HCT116 (cell line): Measurements from ENCODE around the gene ATF7IP. TPM values are rescaled to one million over a fixed set of nuclear protein-coding genes. Genes with fewer than 3 reads are reported as not detected.

Experiments used
- ATAC-seq: fragments of 200-7000 bp; cut with Tn5 transposase; 2 replicates; pipeline ENCODE4 v1.9.1; 2020; ENCODE audit warnings: mild to moderate bottlenecking, moderate library complexity
- BruUV-seq: library from RNA; stranded (reverse); fragments of 400-500 nt; replicated peaks from 2 replicates; lab custom pipeline; 2021; lab: Mats Ljungman, UMichigan
- CTCF ChIA-PET: fragments of 300-600 bp; sonication (Branson Sonifier 250); formaldehyde crosslinking; loops from one replicate; lab custom pipeline; 2021; ENCODE audit warnings: antibody characterized with exemption; lab: Charles Lee
- POLR2A ChIA-PET: fragments of 300-600, 350-600 bp; sonication (Branson Sonifier 250); formaldehyde crosslinking; loops from one replicate; lab custom pipeline; 2021; ENCODE audit warnings: antibody characterized with exemption; lab: Charles Lee
- RAD21 ChIA-PET, 2 experiments: fragments of 300-600 bp; sonication (Branson Sonifier 250); formaldehyde crosslinking; loops; one replicate each; lab custom pipeline; 2023; ENCODE audit warnings: low total read pairs in 2 of 2; ENCODE audit not compliant: uncharacterized antibody in 2 of 2, unreplicated experiment in 2 of 2, low non-redundant PET in 1 of 2; lab: Charles Lee
- DNase-seq: peaks from one replicate; pipeline ENCODE4 v3.0.0-alpha.2; 2010; ENCODE audit warnings: low read depth, low spot score
- H2AFZ ChIP-seq: fragments of 200-600 bp; shearing (Covaris generic), sonication (generic); 2 replicates; pipeline ENCODE4 v1.6.1; 2017; ENCODE audit warnings: low read depth, mixed run types, mixed read lengths, antibody characterized with exemption, low read length; ENCODE audit not compliant: poor library complexity, severe bottlenecking
- H3K27ac ChIP-seq: 2 replicates; pipeline ENCODE4 v1.5.1; 2012; ENCODE audit warnings: low read depth, low read length
- H3K27me3 ChIP-seq: fragments of 200-600 bp; sonication (generic); 2 replicates; pipeline ENCODE4 v1.6.1; 2016; ENCODE audit warnings: mixed run types, low read length, mixed read lengths; ENCODE audit not compliant: insufficient read depth
- H3K36me3 ChIP-seq, 2 experiments: fragments of 200-500 bp in 1 of 2; fragments of 200-600 bp in 1 of 2; sonication (Bioruptor generic) in 1 of 2; sonication (generic) in 1 of 2; 2 replicates each; pipeline versions ENCODE4 v1.5.1 to v1.6.1; 2014 to 2016; ENCODE audit warnings: low read length in 2 of 2, inconsistent platforms in 1 of 2, mixed read lengths in 1 of 2, mixed run types in 1 of 2; ENCODE audit not compliant: insufficient read depth in 2 of 2, control insufficient read depth in 1 of 2
- H3K4me1 ChIP-seq, 2 experiments: fragments of 200-600 bp in 1 of 2; sonication (generic) in 1 of 2; 2 replicates each; pipeline versions ENCODE4 v1.5.1 to v1.6.1; 2012 to 2017; ENCODE audit warnings: low read length in 2 of 2, inconsistent platforms in 1 of 2, mild to moderate bottlenecking in 1 of 2, mixed read lengths in 1 of 2, mixed run types in 1 of 2, moderate library complexity in 1 of 2; ENCODE audit not compliant: insufficient read depth in 2 of 2, control insufficient read depth in 1 of 2
- H3K4me2 ChIP-seq: fragments of 200-600 bp; sonication (generic); 2 replicates; pipeline ENCODE4 v1.6.1; 2017; ENCODE audit warnings: mixed run types, low read length, mixed read lengths
- H3K4me3 ChIP-seq, 2 experiments: fragments of 200-600 bp in 1 of 2; sonication (generic) in 1 of 2; replicated peaks in 1 of 2; 2 replicates each; pipeline ENCODE4 v1.5.1; 2011 to 2016; ENCODE audit warnings: low read length in 2 of 2, control low read depth in 1 of 2, low read depth in 1 of 2, mild to moderate bottlenecking in 1 of 2, mixed read lengths in 1 of 2, mixed run types in 1 of 2
- H3K79me2 ChIP-seq: fragments of 200-600 bp; sonication (generic); 2 replicates; pipeline ENCODE4 v1.6.1; 2017; ENCODE audit warnings: mild to moderate bottlenecking, mixed run types, low read length, moderate library complexity, mixed read lengths; ENCODE audit not compliant: insufficient read depth
- H3K9ac ChIP-seq: fragments of 200-600 bp; sonication (generic); 2 replicates; pipeline ENCODE4 v1.6.1; 2016; ENCODE audit warnings: low read length, mixed read lengths
- H3K9me2 ChIP-seq: fragments of 200-600 bp; sonication (generic), shearing (Covaris generic); 2 replicates; pipeline ENCODE4 v1.6.1; 2017; ENCODE audit warnings: mixed run types, mild to moderate bottlenecking, moderate library complexity; ENCODE audit not compliant: insufficient read depth
- H3K9me3 ChIP-seq, 2 experiments: fragments of 200-500 bp in 1 of 2; fragments of 200-600 bp in 1 of 2; sonication (Bioruptor generic) in 1 of 2; sonication (generic) in 1 of 2; 2 replicates each; pipeline ENCODE4 v1.6.1; 2014 to 2017; ENCODE audit warnings: low read length in 2 of 2, mixed read lengths in 2 of 2, inconsistent platforms in 1 of 2, low read depth in 1 of 2, mild to moderate bottlenecking in 1 of 2, mixed run types in 1 of 2, moderate library complexity in 1 of 2; ENCODE audit not compliant: control insufficient read depth in 1 of 2, insufficient read depth in 1 of 2
- H4K20me1 ChIP-seq: fragments of 200-600 bp; sonication (generic), shearing (Covaris generic); 2 replicates; pipeline ENCODE4 v1.6.1; 2017; ENCODE audit warnings: mixed run types, mild to moderate bottlenecking, moderate library complexity; ENCODE audit not compliant: insufficient read depth
- ATF3 ChIP-seq: IDR thresholded peaks from 2 replicates; pipeline ENCODE4 v1.6.1; 2012
- CBX3 ChIP-seq: IDR thresholded peaks from 2 replicates; pipeline ENCODE4 v1.6.1; 2012; ENCODE audit warnings: low read depth
- FOSL1 ChIP-seq: IDR thresholded peaks from 2 replicates; pipeline ENCODE4 v1.6.1; 2012; ENCODE audit warnings: low read depth
- JUND ChIP-seq: IDR thresholded peaks from 2 replicates; pipeline ENCODE4 v1.6.1; 2012
- REST ChIP-seq: IDR thresholded peaks from 2 replicates; pipeline ENCODE4 v1.6.1; 2012; ENCODE audit warnings: low read depth
- SRF ChIP-seq: IDR thresholded peaks from 2 replicates; pipeline ENCODE4 v1.6.1; 2012; ENCODE audit warnings: low read depth
- TCF7L2 ChIP-seq: IDR thresholded peaks from 2 replicates; pipeline ENCODE4 v1.7.0; 2011; ENCODE audit warnings: borderline replicate concordance, inconsistent platforms; ENCODE audit not compliant: insufficient read depth, insufficient read length; ENCODE audit errors: extremely low read depth
- YY1 ChIP-seq: IDR thresholded peaks from 2 replicates; pipeline ENCODE4 v1.6.1; 2011; ENCODE audit warnings: low read length, low read depth, moderate library complexity, mild to moderate bottlenecking; ENCODE audit not compliant: insufficient replicate concordance; ENCODE audit errors: extremely low read depth
- ZBTB33 ChIP-seq: IDR thresholded peaks from 2 replicates; pipeline ENCODE4 v1.6.1; 2011; ENCODE audit warnings: mild to moderate bottlenecking, low read length, moderate library complexity; ENCODE audit not compliant: insufficient replicate concordance; ENCODE audit errors: extremely low read depth
- intact Hi-C: fragments of 100-400 bp; cut with micrococcal nuclease; formaldehyde crosslinking; loops from 2 replicates; pipeline ENCODE4 v1.10.0; 2022
- total RNA-seq: library from RNA; stranded (reverse); gene quantifications from one replicate; pipeline ENCODE4 v1.2.1, GENCODE V29; 2021; ENCODE audit not compliant: unreplicated experiment

The ATF7IP gene
- total RNA-seq, 1 experiment from 2014 or later = 38.6 TPM

- no peak for TF ChIP-seq REST
- Histone ChIP-seq H3K27me3 (no peaks in the 10 kb centered on the region), H3K4me2 (no peak overlapping the region), H3K36me3 (peaks cover 3 to 13% of the 10 kb centered on the region in 2 experiments; a peak in 3 of 4 replicates), H3K9me2 (no peaks in the 10 kb centered on the region), H4K20me1 (no peaks in the 10 kb centered on the region), H3K9ac (no peak overlapping the region), H3K4me1 (no peaks in the 10 kb centered on the region), H3K27ac (no peak overlapping the region), H2AFZ (no peak overlapping the region), H3K9me3 (peaks cover 2% of the 10 kb centered on the region in 2 experiments; a peak in 2 of 4 replicates), H3K4me3 (no peak overlapping the region), H3K79me2 (no peaks in the 10 kb centered on the region)
- BruUV-seq = no TSS peak
- POLR2A ChIA-PET = no interaction called here
- intact Hi-C loops = no loop called here
- no peak for DNase-seq
- CTCF ChIA-PET = no interaction called here
- ATAC-seq = no peak
- RAD21 ChIA-PET = no interaction called here
Observed at GRCh38 chr12:14479004-14479403, 113.5 kb downstream of the ATF7IP start.

GRCh38 chr12:14481201-14481600, 115.7 kb downstream of the ATF7IP start:
- RAD21 ChIA-PET = no interaction called here
- TF ChIP-seq ZBTB33 (no peak), JUND (no peak), REST (no peak), CBX3 (no peak), ATF3 (no peak), FOSL1 (no peak), SRF (no peak), YY1 (no peak), TCF7L2 (no peak)

More at GRCh38 chr12:14481201-14481600, 115.7 kb downstream of the ATF7IP start:
- no peaks in the 10 kb centered on the region for H3K9me2 ChIP-seq
- H3K27me3 ChIP-seq = no peaks in the 10 kb centered on the region
- no peak overlapping the region for H3K4me2 ChIP-seq
- CTCF ChIA-PET = no interaction called here
- H3K79me2 ChIP-seq = no peaks in the 10 kb centered on the region
- DNase-seq = no peak
- no TSS peak for BruUV-seq
- peaks cover 3% of the 10 kb centered on the region in 2 experiments; a peak in 3 of 4 replicates for H3K36me3 ChIP-seq
- no peak for ATAC-seq
- no peak overlapping the region for H3K27ac ChIP-seq
- POLR2A ChIA-PET = interaction anchor here (0.6 kb wide), 1 partner anchor 203 kb away, joined by 3 read pairs; no protein-coding TSS in a partner anchor
- no peaks in the 10 kb centered on the region for H4K20me1 ChIP-seq
- no peak overlapping the region for H3K4me3 ChIP-seq
- H2AFZ ChIP-seq = no peak overlapping the region
- H3K4me1 ChIP-seq = no peaks in the 10 kb centered on the region
- intact Hi-C loops = no loop called here
- no peaks in the 10 kb centered on the region for H3K9me3 ChIP-seq
- no peak overlapping the region for H3K9ac ChIP-seq
